NCI-H2227 (cell line): Measurements from ENCODE around the gene HTR1B.

Experiments
- DNase-seq: peaks from one replicate; lab custom pipeline; 2025; ENCODE audit not compliant: unreplicated experiment; lab: John Stamatoyannopoulos, UW

HTR1B gene

DNA sequence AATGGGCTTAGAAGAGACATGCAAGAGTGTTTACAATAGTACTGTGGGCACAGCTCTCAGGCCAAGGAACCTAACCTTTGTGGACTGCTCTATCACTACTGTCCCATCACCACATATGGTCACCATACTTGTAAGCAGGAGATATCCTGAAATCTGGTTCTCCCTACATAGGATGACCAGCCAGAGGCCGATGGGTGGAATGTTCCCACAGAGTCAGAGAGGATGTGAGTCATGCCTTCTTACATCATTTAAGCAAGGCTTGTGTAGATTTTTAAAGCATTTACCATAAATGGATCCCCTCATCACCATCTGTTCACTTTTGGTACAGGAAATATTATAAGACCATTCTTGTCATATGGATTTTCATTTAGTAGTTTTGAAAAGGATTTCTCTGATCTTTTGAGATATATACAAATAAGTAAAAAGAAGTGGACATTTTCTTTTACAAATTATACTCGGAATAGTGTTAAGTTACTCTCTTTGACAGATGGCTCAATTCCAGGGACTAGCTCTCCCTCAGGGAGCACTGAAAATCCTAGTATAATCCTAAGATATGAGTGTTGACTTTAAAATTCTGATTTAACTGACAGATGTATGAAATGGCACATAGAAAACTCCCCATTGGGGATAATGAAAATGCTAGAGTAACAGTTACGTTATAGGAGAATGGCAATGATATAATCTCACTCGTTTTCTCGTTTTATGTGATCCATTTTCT, 6.6 kb downstream of the HTR1B start:
- no peak for DNase-seq

DNA sequence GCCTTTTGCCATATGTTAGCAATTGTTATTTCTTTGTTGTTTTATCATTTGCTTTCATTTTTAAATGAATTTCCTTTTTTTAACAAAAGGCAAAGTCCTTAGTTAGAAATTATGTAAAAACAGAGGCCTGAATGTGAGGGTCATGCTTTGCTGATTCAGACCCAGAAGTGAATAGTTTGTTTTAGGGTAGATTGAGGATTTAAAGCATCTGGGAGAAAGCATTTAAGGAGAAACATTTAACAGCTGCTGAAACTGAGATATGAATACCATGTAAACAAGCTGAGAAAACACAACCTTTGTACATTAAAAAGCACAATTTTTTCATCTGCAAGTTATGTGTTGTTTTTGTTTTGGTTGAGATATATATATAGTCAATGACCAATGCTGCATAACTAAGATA, 8.0 kb downstream of the HTR1B start:
- no peak for DNase-seq

DNA sequence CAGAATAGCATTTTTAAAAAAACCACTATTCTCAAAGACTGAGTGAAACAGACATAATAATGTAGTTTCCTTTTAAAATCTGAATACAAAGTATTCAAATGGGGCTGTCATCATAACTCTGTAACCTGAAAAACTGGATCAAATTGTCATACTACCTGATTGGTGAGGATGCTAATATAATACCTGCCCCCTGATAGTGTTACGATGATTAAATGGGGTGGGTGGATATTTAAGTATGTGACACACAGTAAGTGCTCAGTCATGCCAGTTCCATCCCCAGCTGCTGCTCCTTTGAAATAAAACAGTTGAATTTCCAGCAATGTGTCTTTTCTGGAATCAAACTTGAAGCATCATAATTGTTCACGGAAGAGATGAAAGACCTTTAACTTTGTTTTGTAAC, 8.9 kb downstream of the HTR1B start:
- no peak for DNase-seq

DNA sequence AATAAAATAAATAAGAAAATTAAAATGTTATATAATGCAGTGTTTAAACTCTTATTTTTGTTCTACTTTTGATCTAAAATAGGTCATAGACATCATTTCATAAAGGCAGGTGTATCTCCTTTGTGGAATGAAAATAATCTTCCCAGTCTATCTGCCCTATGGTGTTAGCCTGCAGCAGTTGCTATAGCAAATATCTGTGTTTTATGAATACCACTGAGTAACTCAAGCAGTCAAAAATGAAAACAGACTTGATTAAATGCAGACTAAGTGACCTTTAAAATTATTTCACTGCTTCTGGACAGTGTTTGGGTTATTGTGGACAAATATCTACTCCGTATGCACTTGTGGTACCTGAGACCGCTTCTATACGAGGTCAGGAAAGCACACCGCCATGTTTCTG, 11.8 kb downstream of the HTR1B start:
- no peak for DNase-seq

DNA sequence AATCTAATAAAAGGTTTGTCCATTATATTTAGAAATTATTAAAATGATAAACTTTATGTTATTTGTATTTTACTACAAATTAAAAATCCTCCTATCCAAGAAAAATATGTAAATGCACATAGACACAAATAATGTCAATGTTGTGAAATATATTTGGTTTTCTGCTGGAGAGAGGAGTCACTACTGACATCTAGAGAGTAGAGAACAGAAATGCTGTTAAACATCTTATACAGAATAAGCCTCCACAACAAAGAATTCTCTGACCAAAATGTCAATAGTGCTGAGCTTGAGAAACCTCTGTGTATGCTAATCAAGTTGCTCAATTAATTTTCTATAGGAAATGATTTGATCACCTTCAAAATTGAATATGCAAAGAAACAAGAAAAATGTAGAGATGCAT, 12.4 kb downstream of the HTR1B start:
- no peak for DNase-seq

DNA sequence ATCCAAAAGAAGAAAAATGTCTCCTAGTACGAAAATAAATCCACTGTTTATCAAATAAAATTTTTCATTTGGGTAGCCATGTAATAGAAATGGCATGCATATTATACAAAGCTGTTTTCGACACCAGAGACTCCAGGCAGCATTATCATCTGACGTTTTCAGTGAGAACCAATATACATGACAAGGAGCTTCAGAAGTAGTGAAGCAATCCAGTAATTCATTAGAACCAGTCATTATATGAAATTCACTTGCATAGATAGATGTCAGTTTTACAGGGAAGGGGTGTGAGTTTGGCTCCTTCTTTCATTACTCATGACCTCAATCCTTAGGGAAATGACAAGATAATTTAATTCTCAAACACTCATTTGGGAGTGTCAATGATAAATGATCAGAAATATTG, 14.7 kb downstream of the HTR1B start:
- DNase-seq: no peak

DNA sequence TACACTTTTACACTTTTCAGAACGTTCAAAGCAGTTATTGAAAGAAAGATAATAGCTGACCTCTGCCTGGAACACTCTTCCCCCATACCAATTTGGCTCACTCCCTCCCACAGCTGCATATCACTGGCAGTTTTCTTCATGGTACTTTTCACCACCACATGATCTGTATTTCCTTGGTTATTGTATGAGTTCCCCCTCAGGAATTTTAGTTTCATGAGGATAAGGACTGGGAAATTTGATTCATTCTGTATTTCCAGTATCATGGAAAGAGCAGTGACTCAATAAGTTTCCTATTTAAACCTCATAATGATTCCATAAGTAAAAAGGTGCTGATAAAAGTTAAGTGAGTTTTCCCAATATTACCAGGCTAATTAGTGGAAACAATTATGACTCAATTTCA, 16.0 kb downstream of the HTR1B start:
- no peak for DNase-seq

DNA sequence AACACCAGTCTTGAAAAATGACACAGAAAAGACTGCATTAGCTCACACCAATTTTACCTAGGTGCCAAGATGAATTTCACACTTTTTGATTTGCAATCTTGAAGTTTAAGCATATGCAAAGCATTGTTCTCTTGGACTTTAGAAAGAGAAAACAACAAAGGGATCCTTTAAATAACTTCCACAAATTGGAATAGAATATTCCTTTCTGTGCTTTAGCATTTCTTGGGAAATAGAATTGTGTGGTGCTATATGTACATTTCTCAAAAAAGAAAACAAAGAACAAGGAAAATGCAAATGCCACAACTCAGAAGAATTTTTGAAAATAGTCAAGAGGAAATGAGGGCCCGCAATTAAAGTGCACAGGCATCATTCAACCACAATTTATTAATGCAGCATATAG, 17.0 kb downstream of the HTR1B start:
- no peak for DNase-seq

DNA sequence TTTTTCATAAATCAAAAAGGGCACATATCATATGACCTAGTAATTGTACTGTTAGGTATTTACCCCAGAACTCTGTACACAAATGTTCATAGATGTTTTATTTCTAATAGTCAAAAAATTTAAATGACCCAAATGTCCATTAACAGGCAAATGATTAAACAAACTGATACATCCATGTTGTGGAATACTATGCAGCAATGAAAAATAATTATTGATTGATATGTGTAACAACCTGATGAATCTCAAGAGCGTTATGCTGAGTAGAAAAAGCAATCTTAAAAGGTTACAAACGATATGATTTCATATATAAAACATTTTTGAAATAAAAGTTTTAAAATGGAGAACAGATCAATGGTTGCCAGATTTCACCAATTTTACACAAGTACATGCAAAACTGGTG, 18.1 kb downstream of the HTR1B start:
- DNase-seq: no peak

DNA sequence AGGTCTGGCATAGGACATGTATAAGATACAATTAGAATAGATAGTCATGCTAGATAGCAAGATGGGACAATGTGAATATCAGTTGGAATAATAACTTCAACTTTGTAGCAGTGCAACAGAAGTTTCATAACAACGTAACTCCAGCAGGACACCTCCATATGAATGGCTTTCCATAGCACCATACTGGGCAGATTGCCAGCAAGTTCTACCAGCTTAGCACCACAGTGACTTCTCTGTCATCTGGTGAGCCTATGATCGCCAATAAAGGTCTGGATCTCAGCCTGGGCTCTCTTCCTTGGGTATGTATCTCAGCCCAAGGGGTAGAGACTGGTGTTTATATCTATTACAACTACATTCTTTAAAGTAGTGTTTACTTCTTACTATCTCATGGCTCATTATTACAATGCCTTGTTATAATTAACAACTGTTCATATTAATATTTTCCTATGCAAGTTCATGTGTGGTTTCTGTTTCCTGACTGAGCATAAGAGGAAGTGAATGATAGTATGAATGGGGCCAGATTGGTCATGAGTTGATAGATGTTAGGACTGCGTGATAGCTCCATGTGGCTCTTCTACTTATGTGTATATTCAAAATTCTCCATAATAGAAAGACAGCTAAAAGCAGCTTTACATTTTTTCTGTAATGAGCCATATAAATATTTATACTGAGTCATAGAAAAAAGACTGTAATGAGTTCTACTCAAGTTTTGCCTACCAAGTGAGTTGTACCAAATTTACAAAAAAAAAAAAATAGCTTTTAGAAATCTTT, 22.9 kb downstream of the HTR1B start:
- DNase-seq: peak; percentile 49

DNA sequence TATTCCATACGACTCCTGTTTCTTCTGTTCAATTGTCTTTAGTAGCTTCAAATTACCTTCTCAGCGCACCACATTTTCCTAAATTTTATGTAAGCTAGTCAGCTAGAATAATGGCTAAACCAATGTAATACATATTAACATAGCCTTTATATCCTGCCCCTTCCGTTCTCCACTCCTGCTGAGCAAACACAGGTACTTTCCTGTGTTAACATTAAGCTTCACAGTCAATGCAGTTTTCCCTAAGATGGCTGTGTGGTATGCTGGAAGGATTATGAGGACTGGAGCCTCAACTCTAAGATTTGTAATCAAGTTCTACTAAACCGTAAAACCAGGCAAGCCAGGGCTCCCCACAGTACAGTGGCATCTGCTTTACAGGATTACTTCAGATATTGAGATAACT, 29.4 kb downstream of the HTR1B start:
- DNase-seq: no peak

DNA sequence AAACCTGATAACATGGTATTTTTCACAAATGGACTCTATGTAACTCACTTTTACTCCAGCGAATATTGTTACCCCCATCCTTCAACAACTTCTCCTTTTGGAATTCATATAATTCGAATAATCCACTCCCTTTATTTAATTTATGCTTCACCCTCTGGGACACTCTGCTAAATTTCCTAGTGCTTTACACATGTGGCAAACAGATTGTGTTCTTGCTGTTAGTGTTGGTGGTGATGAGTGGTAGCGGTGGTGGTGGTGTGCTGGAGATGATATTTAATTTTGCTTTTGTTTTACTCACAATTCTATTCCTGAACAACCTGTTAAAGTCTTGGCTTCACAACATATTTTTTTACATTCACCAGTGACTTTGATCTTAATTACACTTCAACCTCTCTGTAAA, 32.8 kb downstream of the HTR1B start:
- no peak for DNase-seq

DNA sequence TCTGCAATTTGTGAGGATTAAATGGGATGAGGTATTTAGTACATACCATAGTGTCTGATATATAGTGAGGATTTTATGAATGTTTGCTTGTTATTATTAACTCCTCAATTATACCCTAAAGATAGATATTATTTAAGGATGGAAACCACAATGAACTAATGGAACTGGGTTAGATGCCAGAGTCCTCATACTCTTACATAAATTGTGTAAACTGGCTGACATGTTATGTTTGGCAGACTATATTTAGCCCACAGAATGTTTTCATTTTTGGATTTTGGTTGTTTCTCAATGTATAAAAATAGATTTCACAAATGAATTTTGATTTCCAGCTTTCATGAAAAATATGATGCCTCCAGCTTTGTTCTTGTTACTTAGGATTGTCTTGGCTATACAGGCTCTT, 37.6 kb downstream of the HTR1B start:
- no peak for DNase-seq

DNA sequence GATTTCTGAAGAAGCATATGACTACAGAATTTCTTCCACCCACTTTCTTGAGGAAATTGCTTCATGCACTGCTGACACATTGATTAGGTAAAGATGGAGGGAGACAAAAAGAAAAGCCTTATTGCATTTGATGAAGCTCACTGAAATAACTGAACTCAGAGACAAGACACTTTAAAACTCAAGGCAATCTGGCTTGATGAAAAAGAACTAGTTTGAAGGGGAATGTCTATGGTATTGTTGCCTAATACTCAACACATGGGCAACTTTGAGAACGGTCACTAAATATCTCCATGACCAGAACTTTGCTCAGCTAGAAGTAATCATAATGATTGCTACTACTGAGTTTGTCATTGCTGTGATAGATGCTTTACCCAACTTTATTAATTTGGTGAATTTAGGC, 38.1 kb downstream of the HTR1B start:
- DNase-seq: no peak

DNA sequence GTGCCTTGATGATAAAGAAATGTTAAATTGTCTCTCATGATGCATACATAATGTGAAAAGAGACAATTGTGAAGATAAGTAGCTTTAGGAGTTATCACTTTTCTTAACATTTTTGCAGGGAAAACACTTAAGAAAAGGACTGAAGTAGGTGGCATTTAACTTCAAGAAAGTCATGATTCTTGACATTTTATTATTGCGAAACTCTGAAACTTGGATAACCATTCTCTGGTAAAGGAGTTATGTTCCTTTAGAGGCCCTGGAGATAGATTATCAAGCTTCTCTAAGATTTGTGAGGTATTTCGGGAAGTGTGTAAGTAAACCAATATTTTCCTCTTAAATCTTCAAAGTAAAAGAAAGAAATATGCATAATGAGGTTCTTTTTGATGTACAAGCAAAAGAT, 38.5 kb downstream of the HTR1B start:
- DNase-seq: no peak

DNA sequence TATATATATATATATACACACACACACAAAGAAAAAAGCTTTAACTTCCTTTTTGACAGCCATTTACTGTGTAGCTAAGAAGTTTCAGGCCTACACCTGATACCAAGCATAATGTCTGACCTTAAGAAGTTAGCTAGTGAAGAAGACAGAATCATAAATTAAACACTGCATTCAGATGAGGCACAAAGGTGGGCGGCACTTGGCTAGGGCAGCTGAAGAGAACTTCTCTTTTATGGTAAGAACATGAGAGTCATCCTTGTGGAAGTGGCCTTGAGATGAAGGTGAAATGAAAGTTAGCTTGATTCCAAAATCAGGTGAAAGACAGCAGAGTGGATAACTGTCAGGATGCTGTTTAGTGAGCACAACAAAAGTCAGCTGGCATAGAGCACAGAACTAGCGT, 46.5 kb downstream of the HTR1B start:
- DNase-seq: no peak

DNA sequence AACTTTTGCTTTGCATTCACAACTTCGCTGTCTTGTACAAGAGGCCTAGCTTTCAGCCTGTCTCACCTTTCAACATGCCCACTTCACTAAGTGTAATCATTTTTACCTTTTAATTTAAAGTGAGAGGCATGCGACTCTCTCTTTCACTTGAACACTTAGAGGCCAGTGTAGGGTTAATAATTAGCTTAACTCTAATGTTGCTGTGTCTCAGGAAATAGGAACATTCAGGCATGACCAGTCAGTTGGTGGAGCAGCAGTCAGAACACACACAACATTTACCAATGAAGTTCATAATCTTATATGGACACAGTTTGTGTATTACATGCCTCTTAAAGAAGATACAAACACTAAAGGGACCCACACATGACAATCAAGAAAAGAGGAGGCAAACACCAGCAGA, 47.6 kb downstream of the HTR1B start:
- no peak for DNase-seq
